GM19468 (cell line): ENCODE results near the gene FXYD3.

Experiments used
- ATAC-seq: cut with Tn5 transposase; IDR thresholded peaks from one replicate; pipeline ENCODE4 v1.9.1; 2021; ENCODE audit warnings: mild to moderate bottlenecking, moderate library complexity, moderate number of reproducible peaks; ENCODE audit not compliant: unreplicated experiment; ENCODE audit errors: extremely low read depth

The FXYD3 gene

DNA sequence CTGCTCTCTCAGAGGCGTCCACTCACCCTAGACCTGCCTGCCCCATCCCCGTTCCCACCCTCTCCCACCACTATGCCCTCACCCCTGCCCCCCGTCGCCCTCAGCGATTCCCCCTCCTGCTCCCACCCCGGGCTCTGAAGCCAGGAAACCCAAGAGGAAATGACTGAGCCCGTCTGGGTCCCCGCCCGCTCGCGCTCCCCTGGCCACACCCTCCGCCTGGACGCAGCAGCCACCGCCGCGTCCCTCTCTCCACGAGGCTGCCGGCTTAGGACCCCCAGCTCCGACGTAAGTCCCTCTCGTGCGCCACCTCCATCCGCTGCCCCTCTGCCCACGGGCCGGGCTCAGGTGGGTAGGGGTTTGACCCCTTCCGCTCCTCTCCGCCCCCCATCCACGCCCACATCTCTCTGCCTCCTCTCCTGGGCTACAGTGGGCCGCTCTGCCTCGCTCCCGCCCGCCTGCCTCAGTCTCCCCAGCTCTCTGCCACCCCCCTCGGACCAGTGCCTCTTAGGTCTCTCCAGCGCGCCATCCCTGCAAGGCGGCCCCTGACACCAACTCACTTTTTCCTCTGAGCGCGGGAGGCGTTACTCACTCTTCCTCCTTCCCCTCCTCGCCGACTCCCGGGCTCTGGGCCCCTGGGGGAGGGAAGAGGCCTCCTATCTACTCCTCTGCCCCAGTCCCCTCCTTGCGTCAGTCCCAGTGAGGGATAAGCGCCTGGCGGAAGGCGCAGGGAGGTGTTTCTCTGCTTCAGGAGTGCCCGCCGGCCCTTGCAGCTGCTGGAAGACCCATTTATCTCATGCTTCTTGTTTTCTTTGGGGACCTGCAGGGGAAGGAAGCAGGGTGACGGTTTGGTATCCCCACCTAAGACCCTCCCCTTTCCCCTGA lies 39.1 kb downstream of the FXYD3 start, which contains the start of gene FXYD5:
FXYD5 (plus strand) TSS at position 211 of the 882 bp plus-strand sequence. CDS start 816 bp downstream, outside the sequence.
- ATAC-seq: no peak

DNA sequence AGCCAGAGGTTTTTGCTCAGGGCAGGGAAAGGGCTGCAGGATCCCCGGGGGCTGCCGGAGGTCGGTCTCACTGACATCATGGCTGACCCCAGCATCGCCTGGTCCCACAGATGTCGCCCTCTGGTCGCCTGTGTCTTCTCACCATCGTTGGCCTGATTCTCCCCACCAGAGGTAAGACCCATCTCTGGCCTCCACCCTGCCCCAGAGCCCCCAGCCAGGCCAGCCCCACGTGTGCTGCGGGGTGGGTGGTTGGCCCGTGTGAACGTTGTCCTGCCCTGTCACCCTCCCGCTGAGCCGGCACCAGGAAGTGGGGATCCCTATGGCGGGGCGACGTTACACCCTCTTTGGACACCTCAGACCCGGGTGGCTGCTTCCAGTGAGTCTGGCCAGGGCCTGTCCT lies 39.8 kb downstream of the FXYD3 start:
- no peak for ATAC-seq

DNA sequence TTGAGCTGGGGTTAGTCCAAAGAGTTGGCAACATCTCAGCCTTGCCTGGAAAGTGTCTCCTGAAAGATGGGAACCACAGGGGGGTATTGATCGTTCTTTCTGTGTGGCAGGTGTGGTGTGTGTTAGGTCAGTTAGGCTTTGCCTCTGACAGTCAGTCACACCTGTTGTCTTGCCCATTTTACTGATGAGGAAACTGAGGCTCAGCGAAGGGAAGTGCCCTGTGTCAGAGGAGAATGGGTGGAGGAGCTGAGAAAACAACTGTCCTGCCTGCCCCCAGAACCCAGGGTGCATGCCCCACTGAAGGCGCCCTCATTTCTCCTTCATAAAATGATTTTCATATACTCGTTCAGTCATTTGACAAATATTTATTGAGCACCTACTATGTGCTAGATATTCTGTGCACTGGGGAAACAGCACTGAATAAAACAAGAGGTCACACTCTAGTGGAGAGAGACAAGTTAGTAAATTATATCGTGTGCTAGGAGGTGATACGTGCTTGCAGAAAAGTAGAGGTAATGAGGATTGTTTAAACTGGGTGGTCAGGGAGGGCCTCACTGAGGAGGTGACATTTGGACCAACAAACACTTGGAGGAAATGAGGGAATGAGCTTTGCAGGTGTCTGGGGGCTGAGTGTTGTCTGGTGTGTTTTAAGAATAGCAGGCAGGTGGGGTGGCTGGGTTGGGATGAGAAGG lies 40.5 kb downstream of the FXYD3 start:
- no peak for ATAC-seq

DNA sequence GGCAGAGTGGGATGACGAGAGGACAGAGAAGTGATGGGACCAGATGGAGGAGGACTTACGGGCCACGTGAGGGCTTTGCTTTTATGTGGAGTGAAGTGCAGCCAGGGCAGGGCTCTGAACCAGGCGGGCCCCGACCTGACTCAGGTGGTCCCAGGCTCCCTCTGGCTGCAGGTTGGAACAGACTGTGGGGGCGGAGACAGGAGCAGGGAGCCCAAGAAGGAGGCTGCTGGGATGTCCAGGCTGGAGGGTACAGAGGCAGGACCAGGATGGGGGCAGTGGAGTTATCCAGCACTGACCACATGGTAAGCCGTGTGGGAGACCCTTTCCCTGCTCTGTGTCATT lies 41.0 kb downstream of the FXYD3 start:
- ATAC-seq: no peak

DNA sequence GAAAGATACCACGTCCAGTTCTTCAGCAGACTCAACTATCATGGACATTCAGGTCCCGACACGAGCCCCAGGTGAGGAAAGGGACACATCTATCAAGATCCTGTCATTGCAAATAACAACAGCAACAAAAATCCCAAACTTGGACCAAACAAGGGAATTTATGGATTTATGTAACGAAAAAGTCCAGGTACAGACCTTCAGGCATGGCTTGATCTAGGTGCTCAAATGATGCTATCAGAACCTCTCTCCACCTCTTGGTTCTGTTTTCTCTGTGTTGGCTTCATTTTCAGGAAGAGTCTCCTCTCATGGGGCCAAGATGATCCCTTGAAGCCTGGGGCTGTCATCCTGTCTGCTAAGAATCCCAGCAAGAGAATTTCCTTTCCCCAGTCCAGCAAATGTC lies 41.8 kb downstream of the FXYD3 start:
- no peak for ATAC-seq

DNA sequence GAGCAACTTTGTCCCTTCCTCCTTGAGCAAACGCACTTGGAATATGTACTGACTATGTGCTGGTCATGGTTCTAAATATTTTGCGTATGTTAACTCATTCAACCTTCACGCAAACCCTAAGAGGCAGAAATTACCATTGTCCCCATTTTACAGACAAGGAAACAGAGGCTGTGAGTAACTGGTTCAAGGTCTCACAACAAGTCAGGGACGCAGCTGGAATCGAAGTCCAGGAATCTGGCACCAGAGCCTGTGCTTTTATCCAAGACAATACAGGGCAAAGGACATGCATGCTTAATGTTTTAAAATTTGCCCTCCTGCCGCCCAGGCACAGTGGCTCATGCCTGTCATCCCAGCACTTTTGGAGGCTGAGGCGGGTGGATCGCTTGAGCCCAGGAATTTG lies 44.0 kb downstream of the FXYD3 start:
- no peak for ATAC-seq

DNA sequence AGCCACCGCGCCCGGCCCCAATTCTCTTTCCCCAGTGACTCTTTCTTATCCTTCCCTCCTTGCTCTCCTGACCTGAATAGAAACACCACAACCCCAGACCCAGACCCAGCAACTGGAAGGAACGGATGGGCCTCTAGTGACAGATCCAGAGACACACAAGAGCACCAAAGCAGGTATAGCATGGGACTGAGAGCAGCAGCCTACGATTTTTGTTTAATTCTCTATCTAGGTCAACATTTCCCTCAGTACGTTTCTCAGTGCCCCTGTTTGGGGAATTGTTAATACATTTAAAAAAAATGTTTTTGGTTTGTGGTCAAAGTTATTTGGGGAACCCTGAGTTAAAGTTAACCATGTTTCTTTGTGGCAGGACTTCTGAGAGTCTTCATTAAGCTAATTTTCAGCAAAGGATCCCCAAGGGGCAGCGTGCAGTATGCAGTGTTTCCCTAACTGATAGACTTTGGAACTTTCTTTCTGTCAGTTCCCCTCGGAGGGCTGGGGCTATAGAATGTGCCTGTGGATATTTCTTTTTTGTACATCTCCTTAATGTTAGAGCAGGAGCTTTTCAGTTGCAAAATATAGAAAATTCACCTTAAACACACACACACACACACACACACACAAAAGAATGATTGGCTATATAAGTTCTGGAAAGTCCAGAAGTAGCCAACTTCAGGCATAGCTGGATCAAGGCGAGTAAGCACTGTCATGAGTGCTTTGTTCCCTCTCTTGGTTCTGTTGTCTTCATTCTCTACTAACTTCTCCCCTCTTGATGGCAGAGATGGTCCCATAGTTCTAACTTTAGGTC lies 45.2 kb downstream of the FXYD3 start:
- ATAC-seq: no peak

DNA sequence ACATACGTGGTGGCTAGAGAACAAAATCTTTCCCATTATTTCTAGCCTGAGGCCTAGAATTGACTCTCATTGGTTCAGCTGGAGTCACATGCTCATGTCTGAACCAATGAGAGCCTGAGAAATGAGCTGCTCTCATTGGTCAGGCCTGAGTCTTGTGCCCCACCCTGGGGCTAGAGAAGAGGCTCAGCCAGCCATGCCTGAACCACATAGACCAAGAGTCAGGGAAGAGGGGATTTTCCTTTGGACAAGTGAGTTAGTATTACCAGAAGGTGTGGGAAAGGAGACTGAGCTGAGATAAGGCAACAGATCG lies 45.8 kb downstream of the FXYD3 start:
- ATAC-seq: no peak

DNA sequence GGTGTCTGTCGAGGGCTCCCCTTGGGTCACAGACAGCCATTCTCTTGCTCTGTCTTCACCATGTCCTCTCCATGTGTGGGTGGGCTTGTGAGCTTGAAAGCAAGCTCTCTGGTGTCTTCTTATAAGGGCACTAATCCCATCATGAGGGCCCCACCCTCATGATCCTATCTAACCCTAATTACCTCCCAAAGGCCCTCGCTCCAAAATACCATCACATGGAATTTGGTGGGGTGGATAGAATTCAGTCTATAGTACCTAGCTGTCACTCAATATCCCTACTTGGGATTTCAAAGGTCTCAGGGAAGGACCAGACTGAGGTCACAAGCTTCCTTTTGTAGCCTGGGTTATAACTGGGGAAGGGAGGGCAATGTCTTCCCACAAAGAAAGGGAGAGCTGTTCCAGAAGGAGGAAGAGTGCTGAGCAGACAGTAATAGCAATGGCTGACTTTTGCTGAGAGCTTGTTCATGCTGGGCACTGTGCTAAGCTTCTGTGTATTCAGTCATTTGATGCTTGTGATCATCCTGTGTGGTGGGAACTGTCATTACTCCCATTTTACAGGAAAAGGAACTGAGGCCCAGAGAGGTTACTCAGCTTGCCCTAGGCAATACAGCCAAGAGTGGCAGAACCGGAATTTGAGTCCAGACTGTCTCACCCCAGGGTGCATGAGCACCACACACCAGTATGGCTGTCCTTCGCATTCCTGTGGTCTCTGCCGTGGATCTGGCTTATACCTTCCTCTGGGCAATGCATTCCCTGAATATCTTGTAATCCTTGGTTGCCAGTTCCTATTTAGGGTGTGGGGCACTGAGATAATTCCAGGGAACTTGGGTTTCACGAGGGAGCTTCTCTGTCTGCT lies 47.1 kb downstream of the FXYD3 start:
- no peak for ATAC-seq

DNA sequence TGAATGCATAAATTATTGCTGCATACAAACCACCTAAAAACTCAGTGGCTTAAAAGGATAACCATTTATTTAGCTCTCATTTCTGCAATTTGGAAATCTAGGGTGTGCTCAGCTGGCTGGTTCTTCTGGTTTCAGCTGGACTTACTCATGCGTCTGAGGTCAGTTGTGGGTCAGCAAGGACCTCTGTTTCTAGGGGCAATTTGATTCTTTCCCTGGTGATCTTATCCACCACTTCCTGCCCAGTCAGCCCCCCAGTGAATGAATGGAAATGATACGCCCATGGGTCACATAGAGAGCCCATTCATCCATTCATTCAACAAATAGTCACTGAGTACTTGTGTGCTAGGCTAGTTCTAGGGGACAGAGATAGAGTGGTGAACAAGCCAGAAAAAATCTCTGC lies 48.8 kb downstream of the FXYD3 start:
- no peak for ATAC-seq

DNA sequence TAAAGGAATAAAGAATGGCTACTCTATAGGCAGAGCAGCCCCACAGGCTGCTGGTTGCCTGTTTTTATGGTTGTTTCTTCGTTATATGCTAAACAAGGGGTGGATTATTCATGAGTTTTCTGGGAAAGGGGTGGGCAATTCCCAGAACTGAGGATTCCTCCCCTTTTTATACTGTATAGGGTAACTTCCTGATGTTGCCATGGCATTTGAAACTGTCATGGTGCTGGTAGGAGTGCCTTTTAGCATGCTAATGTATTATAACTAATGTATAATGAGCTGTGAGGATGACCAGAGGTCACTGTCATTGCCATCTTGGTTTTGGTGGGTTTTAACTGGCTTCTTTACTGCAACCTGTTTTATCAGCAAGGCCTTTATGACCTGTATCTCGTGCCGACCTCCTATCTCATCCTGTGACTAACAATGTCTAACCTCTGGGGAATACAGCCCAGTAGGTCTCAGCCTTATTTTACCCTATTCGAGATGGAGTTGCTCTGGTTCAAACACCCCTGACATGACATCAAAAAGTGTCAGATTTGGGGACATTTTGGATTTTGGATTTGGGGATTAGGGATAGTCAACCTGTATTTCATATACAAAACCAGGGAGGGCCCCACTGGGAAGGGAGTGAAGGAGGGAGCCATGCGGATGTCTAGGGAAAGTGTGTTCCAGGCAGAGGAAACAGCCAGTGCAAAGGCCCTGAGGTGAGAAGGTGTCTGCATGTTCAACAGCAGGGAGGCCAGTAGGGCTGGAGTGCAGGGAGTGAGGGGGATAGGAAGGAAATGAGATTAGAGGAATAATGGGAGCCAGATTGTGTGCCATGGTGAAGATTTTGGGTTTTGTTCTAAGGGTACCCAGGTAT lies 49.8 kb downstream of the FXYD3 start:
- no peak for ATAC-seq

DNA sequence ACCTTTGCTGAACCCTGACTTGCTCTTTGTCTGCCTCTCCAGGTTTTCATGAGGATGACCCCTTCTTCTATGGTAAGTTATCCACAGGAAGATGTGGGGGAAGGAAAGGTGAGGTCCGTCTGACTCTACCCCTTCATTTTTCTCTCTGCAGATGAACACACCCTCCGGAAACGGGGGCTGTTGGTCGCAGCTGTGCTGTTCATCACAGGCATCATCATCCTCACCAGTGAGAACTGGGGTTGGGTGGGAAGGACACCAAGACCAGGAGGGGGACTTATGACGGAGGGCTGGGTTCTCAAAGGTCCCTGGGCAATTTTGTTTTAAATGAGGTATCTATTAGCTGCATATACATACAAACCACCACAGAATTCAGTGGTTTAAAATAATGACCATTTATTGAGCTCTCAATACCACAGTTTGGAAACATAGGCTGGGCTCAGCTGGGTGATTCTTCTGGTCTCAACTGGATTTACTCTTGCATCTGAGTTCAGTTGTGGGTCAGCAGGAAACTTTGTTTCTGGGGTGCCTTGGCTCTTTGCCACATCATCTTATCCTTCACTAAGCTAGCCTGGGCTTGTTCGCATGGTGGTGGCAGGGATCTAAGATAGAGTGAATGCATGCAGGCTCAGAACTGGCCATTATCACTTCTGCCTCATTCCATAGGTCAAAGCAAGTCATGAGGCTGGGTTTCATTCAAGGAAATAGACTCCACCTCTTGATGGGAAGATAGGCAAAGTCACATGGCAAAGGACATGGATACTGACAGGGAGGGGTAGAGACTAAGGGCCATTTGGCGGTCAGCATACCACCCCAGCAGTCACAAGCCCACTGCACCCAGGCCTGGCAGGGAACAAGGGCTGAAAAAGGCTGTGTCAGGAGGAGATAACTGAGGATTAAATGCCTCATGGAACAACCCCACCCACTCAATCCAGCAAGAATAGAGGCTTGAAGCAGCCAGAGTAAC lies 50.8 kb downstream of the FXYD3 start:
- ATAC-seq: no peak

DNA sequence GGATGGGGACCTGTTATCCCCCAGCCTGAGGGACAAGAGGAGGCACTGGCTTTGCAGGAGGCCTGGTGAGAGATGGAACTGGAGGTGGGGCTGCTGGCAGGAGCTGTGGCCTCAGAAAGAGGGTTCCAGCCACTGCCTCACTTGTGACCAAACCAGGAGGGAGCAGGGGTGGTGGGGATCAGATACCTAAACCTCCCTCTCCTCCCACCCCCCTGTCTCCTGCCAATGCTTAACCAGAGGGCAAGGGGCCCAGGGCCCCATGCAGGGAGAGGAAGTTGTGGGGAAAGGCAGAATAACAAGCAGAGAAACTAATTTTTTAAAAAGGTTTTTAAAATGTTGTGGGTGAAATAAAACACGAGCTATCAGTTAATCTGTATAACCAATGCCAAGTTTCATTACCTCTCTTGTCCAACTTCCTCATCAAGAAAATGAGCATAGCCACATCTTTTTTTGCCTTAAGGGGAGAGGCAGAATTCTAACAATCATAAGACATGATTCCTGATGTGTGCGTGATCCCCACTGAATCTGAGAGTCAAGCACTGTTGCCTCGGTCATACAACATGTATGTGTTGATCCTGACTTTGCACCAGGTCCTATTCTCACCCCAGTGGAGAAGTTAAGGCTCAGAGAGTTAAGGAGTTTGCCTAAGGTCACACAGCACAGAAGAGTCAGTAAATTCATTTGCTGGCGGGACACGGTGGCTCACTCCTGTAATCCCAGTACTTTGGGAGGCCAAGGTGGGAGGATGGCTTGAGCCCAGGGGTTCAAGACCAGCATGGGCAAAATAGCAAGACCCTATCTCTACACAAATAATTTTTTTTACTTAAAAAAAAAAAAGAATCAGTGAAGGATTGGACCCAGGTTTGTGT lies 51.9 kb downstream of the FXYD3 start:
- ATAC-seq: no peak

DNA sequence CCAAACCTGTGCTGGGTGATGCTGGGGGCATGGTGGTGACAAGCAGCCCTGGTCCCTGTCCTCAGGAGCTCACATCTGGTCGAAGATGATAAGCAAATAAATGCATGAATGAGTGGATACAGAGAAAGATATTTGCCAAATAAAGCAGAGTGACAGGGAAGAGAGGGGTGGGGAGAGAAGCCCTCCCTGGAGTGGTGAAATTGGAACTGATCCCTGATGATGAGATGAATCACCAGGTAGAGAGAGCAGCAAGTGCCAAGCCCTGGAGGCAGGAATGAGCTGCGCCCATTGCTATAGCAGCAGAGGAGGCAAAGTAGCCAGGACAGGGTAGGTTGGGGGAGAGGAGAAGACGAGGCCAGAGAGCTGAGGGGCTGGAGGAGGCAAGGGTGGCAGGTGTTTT lies 52.6 kb downstream of the FXYD3 start:
- no peak for ATAC-seq

DNA sequence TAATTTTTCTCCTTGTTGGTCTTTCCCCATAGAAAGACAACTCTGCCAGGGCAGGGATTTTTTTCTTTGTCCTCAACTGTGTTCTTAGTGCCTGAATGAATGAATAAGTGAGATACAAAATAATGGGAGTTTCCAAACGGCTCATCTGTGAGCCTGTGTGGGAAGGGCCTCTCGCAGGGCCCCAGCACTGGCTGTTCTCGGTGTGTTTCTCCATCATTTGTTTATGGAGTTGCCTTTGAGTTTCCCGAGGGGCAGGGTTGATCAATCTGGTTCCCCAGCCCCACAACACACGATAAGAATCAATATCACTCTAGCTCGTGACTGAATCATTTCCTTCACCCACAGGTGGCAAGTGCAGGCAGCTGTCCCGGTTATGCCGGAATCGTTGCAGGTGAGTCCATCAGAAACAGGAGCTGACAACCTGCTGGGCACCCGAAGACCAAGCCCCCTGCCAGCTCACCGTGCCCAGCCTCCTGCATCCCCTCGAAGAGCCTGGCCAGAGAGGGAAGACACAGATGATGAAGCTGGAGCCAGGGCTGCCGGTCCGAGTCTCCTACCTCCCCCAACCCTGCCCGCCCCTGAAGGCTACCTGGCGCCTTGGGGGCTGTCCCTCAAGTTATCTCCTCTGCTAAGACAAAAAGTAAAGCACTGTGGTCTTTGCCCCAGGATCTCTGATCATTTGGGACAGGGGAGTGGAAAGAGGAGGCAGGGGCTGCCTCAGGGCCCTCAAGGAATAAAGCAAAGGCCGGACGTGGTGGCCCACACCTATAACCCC lies 53.8 kb downstream of the FXYD3 start:
- ATAC-seq: no peak

DNA sequence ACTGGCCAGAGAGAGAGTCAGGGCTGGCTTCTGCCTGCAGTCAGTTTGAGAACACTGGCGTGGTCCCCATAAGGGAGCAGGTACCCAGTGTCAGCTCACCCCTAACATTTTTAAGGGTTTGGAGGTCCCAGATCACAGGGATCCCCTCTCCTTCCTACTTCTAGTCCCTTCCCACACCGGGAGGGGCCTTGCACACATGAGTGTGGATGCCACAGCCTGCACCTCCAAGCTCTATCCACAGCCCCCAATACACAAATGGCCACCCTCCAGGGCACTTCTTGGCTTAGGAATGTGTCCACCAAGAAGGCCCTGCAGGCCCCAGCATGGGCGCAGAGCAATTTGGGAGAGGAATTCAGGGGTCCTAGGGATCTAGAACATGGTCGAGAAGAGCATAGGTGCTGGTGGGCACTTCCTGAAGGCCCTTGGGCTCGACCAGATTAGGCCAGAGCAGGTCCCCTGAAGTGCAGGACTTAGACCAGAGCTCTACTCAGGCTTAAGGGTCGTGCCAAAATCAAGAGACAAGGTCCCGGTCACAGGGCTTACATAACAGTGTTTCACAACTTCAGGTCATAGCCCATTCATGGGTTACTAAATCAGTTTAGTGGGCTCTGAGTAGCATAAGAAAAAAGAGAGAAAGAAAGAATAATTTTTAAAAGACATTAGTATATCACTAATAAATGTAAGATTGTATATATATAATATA lies 54.9 kb downstream of the FXYD3 start:
- no peak for ATAC-seq
